Measurements from ENCODE around the gene ANKRD28. TPM values are rescaled to one million over a fixed set of nuclear protein-coding genes. Genes with fewer than 3 reads are reported as not detected.
"Not testable (repeated sequence)": the region's sequence is repeated elsewhere in the genome, so short reads cannot be mapped to it uniquely, and the experiment has no call there.

Gene ANKRD28
- total and polyA plus RNA-seq, 2 experiments from 2014 or later: 15.2 to 61.3 TPM

DNA sequence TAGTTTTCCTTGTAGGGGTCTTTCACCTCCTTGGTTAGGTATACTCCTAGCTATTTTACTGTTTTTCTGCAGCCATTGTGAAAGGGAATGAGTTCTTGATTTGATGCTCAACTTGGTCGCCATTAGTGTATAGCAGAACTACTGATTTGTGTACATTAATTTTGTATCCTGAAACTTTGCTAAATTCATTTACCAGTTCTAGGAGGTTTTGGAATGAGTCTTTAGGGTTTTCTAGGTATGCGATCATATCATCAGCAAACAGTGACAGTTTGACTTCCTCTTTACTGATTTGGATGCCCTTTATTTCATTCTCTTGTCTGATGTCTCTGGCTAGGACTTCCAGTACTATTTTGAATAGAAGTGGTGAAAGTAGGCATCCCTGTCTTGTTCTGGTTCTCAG lies 51.9 kb downstream of the ANKRD28 start:
- ATAC-seq; H3F3A ChIP-seq (replicated peaks; ENCODE audit: low read depth); H3K4me1 ChIP-seq (ENCODE audit: insufficient read depth); H3K27ac Mint-ChIP-seq; H3K27ac ChIP-seq (ENCODE audit: low read depth); H3K36me3 ChIP-seq (ENCODE audit: insufficient read depth); H3K4me2 ChIP-seq; H3K4me1 Mint-ChIP-seq; H4K20me1 ChIP-seq (replicated peaks; ENCODE audit: insufficient read depth); H3K4me3 ChIP-seq; H3K4me3 Mint-ChIP-seq; H3K9me2 ChIP-seq (ENCODE audit: insufficient read depth); H2AFZ ChIP-seq; H3K27me3 ChIP-seq (ENCODE audit: insufficient read depth); DNase-seq (ENCODE audit: low spot score); H3K27me3 Mint-ChIP-seq (ENCODE audit: insufficient read depth, low read depth, poor library complexity): not testable (repeated sequence)
- peaks cover 10% of the 10 kb centered on the region; the same call in 1 of the 2 replicates for H3K79me2 ChIP-seq (replicated peaks; ENCODE audit: insufficient read depth)
- Mint-ChIP-seq H3K9me3 (peaks cover 35% of the 10 kb centered on the region), H3K36me3 (ENCODE audit: low read depth) (peaks cover 86% of the 10 kb centered on the region)

DNA sequence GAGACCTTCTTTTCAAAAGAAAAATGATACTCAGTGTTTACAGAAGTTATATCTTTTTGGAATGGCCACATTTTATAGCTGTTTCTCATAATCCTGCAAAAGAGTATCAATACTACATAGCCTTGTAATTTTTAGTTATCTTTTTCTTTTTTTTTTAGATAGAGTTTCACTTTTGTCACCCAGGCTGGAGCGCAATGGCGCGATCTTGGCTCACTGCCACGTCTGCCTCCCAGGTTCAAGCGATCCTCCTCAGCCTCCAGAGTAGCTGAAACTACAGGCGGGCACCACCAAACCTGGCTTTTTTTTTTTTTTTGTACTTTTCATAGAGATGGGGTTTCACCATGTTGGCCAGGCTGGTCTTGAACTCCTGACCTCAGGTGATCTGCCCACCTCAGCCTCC lies 53.6 kb downstream of the ANKRD28 start:
- Histone ChIP-seq H3K79me2 (replicated peaks; ENCODE audit: insufficient read depth) (peaks cover 27% of the 10 kb centered on the region), H3K36me3 (ENCODE audit: insufficient read depth) (peaks cover 8% of the 10 kb centered on the region; the same call in 1 of the 2 replicates), H3K27me3 (ENCODE audit: insufficient read depth) (no peaks in the 10 kb centered on the region), H3K9me2 (ENCODE audit: insufficient read depth) (peaks cover 7% of the 10 kb centered on the region), H3K27ac (ENCODE audit: low read depth) (peak overlapping the region; percentile 36; the same call in 1 of the 2 replicates), H3F3A (replicated peaks; ENCODE audit: low read depth) (no peaks in the 10 kb centered on the region), H3K4me1 (ENCODE audit: insufficient read depth) (no peaks in the 10 kb centered on the region), H2AFZ (no peak overlapping the region), H4K20me1 (replicated peaks; ENCODE audit: insufficient read depth) (no peaks in the 10 kb centered on the region), H3K4me3 (no peak overlapping the region), H3K4me2 (no peak overlapping the region)
- H3K27ac Mint-ChIP-seq: no peak overlapping the region
- TF ChIP-seq, protein P1, sequence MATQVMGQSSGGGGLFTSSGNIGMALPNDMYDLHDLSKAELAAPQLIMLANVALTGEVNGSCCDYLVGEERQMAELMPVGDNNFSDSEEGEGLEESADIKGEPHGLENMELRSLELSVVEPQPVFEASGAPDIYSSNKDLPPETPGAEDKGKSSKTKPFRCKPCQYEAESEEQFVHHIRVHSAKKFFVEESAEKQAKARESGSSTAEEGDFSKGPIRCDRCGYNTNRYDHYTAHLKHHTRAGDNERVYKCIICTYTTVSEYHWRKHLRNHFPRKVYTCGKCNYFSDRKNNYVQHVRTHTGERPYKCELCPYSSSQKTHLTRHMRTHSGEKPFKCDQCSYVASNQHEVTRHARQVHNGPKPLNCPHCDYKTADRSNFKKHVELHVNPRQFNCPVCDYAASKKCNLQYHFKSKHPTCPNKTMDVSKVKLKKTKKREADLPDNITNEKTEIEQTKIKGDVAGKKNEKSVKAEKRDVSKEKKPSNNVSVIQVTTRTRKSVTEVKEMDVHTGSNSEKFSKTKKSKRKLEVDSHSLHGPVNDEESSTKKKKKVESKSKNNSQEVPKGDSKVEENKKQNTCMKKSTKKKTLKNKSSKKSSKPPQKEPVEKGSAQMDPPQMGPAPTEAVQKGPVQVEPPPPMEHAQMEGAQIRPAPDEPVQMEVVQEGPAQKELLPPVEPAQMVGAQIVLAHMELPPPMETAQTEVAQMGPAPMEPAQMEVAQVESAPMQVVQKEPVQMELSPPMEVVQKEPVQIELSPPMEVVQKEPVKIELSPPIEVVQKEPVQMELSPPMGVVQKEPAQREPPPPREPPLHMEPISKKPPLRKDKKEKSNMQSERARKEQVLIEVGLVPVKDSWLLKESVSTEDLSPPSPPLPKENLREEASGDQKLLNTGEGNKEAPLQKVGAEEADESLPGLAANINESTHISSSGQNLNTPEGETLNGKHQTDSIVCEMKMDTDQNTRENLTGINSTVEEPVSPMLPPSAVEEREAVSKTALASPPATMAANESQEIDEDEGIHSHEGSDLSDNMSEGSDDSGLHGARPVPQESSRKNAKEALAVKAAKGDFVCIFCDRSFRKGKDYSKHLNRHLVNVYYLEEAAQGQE (IDR thresholded peaks at IDR 0.05; ENCODE audit: unreplicated experiment): no peak
- no peak for TF ChIP-seq STAT1 (IDR thresholded peaks at IDR 0.05; ENCODE audit: unreplicated experiment)
- TF ChIP-seq NANOG (IDR thresholded peaks at IDR 0.05; ENCODE audit: borderline replicate concordance): no peak
- TF ChIP-seq, protein P2, sequence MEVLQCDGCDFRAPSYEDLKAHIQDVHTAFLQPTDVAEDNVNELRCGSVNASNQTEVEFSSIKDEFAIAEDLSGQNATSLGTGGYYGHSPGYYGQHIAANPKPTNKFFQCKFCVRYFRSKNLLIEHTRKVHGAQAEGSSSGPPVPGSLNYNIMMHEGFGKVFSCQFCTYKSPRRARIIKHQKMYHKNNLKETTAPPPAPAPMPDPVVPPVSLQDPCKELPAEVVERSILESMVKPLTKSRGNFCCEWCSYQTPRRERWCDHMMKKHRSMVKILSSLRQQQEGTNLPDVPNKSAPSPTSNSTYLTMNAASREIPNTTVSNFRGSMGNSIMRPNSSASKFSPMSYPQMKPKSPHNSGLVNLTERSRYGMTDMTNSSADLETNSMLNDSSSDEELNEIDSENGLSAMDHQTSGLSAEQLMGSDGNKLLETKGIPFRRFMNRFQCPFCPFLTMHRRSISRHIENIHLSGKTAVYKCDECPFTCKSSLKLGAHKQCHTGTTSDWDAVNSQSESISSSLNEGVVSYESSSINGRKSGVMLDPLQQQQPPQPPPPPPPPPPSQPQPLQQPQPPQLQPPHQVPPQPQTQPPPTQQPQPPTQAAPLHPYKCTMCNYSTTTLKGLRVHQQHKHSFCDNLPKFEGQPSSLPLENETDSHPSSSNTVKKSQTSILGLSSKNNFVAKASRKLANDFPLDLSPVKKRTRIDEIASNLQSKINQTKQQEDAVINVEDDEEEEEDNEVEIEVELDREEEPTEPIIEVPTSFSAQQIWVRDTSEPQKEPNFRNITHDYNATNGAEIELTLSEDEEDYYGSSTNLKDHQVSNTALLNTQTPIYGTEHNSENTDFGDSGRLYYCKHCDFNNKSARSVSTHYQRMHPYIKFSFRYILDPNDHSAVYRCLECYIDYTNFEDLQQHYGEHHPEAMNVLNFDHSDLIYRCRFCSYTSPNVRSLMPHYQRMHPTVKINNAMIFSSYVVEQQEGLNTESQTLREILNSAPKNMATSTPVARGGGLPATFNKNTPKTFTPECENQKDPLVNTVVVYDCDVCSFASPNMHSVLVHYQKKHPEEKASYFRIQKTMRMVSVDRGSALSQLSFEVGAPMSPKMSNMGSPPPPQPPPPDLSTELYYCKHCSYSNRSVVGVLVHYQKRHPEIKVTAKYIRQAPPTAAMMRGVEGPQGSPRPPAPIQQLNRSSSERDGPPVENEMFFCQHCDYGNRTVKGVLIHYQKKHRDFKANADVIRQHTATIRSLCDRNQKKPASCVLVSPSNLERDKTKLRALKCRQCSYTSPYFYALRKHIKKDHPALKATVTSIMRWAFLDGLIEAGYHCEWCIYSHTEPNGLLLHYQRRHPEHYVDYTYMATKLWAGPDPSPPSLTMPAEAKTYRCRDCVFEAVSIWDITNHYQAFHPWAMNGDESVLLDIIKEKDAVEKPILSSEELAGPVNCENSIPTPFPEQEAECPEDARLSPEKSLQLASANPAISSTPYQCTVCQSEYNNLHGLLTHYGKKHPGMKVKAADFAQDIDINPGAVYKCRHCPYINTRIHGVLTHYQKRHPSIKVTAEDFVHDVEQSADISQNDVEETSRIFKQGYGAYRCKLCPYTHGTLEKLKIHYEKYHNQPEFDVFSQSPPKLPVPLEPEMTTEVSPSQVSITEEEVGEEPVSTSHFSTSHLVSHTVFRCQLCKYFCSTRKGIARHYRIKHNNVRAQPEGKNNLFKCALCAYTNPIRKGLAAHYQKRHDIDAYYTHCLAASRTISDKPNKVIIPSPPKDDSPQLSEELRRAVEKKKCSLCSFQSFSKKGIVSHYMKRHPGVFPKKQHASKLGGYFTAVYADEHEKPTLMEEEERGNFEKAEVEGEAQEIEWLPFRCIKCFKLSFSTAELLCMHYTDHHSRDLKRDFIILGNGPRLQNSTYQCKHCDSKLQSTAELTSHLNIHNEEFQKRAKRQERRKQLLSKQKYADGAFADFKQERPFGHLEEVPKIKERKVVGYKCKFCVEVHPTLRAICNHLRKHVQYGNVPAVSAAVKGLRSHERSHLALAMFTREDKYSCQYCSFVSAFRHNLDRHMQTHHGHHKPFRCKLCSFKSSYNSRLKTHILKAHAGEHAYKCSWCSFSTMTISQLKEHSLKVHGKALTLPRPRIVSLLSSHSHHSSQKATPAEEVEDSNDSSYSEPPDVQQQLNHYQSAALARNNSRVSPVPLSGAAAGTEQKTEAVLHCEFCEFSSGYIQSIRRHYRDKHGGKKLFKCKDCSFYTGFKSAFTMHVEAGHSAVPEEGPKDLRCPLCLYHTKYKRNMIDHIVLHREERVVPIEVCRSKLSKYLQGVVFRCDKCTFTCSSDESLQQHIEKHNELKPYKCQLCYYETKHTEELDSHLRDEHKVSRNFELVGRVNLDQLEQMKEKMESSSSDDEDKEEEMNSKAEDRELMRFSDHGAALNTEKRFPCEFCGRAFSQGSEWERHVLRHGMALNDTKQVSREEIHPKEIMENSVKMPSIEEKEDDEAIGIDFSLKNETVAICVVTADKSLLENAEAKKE (CRISPR knock-in tag; IDR thresholded peaks at IDR 0.05): no peak
- TF ChIP-seq, protein P3, sequence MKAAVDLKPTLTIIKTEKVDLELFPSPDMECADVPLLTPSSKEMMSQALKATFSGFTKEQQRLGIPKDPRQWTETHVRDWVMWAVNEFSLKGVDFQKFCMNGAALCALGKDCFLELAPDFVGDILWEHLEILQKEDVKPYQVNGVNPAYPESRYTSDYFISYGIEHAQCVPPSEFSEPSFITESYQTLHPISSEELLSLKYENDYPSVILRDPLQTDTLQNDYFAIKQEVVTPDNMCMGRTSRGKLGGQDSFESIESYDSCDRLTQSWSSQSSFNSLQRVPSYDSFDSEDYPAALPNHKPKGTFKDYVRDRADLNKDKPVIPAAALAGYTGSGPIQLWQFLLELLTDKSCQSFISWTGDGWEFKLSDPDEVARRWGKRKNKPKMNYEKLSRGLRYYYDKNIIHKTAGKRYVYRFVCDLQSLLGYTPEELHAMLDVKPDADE (IDR thresholded peaks at IDR 0.05): no peak
- TF ChIP-seq CREB1 (CRISPR knock-in tag; IDR thresholded peaks at IDR 0.05; ENCODE audit: low read depth): no peak
- TF ChIP-seq POLR2AphosphoS5 (IDR thresholded peaks at IDR 0.05; ENCODE audit: low read depth): no peak
- no peak for TF ChIP-seq ZNF331 (CRISPR knock-in tag; IDR thresholded peaks at IDR 0.05; ENCODE audit: low read depth)
- no peak for TF ChIP-seq EZH2phosphoT487 (IDR thresholded peaks at IDR 0.05; ENCODE audit: unreplicated experiment)
- no peak overlapping the region for H3K4me3 Mint-ChIP-seq
- no peak for ATAC-seq
- H3K27me3 Mint-ChIP-seq (ENCODE audit: insufficient read depth, low read depth, poor library complexity): peaks cover 8% of the 10 kb centered on the region
- H3K9me3 Mint-ChIP-seq: peaks cover 48% of the 10 kb centered on the region
- H3K4me1 Mint-ChIP-seq: no peaks in the 10 kb centered on the region
- DNase-seq (ENCODE audit: low spot score): no peak
- H3K36me3 Mint-ChIP-seq (ENCODE audit: low read depth): peaks cover 87% of the 10 kb centered on the region
